ENCODE data around the gene ATP13A3.
"Not testable (repeated sequence)": the region's sequence is repeated elsewhere in the genome, so short reads cannot be mapped to it uniquely, and the experiment has no call there.

Gene ATP13A3

DNA sequence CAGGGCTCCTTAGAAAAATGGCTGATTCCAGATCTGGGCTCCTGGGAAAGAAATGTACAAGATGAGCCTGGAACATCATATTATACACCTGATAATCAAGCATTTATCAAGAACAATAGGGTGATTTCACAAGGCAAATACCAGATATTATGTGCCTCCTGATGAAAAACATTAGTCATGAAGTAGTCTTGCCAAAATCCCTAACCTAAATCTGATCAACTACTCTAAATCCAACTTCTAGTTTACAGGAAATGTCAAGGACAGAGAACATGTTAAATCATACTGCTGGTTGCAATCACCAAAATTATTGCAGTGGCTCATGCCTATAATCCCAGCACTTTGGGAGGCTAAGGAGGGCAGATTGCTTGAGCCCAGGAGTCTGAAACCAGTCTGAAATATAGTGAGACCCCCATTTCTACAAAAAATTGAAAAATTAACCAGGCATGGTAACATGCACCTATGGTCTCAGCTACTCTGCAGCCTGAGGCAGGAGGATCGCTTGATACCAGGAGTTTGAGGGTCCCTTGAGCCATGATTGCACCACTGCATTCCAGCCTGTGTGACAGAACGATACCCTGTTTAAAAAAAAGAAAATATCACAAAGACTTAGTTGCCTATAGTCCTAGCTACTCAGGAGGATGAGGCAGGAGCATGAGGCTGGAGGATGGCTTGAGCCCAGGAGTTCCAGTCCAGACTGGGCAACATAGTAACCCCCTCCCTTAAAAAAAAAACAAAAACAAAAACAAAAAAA lies 34.9 kb upstream of the ATP13A3 start:
- no peaks in the 10 kb centered on the region for H3K9me3 ChIP-seq (ENCODE audit: low read length)
- no peak overlapping the region for H3K4me2 ChIP-seq (ENCODE audit: low read length)
- no peaks in the 10 kb centered on the region for H3K79me2 ChIP-seq (ENCODE audit: insufficient read depth, low read length)
- no peaks in the 10 kb centered on the region; the same call in 1 of the 2 replicates for H3K27me3 ChIP-seq (ENCODE audit: insufficient read depth, low read length)
- no peak overlapping the region for H2AFZ ChIP-seq (ENCODE audit: low read length)
- H3K27ac ChIP-seq (ENCODE audit: low read depth, low read length, poor library complexity, severe bottlenecking) = no peak overlapping the region
- no peaks in the 10 kb centered on the region for H3K36me3 ChIP-seq (ENCODE audit: insufficient read depth, low read length)
- H3K4me1 ChIP-seq (ENCODE audit: insufficient read depth, low read length, severe bottlenecking) = no peaks in the 10 kb centered on the region
- H3K9me2 ChIP-seq (ENCODE audit: low read depth, low read length) = no peaks in the 10 kb centered on the region
- H3F3A ChIP-seq (ENCODE audit: insufficient read depth, low read length) = no peaks in the 10 kb centered on the region
- no peak overlapping the region for H3K4me3 ChIP-seq (ENCODE audit: low read depth, low read length, poor library complexity, severe bottlenecking)
- H3K9ac ChIP-seq (ENCODE audit: low read length) = no peak overlapping the region
- TF ChIP-seq, protein P1, sequence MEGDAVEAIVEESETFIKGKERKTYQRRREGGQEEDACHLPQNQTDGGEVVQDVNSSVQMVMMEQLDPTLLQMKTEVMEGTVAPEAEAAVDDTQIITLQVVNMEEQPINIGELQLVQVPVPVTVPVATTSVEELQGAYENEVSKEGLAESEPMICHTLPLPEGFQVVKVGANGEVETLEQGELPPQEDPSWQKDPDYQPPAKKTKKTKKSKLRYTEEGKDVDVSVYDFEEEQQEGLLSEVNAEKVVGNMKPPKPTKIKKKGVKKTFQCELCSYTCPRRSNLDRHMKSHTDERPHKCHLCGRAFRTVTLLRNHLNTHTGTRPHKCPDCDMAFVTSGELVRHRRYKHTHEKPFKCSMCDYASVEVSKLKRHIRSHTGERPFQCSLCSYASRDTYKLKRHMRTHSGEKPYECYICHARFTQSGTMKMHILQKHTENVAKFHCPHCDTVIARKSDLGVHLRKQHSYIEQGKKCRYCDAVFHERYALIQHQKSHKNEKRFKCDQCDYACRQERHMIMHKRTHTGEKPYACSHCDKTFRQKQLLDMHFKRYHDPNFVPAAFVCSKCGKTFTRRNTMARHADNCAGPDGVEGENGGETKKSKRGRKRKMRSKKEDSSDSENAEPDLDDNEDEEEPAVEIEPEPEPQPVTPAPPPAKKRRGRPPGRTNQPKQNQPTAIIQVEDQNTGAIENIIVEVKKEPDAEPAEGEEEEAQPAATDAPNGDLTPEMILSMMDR (IDR thresholded peaks at IDR 0.05; ENCODE audit: low read length) = no peak
- TF ChIP-seq EZH2 (IDR thresholded peaks at IDR 0.05; ENCODE audit: borderline replicate concordance, low read length) = no peak
- H4K20me1 ChIP-seq (ENCODE audit: insufficient read depth, low read length) = no peaks in the 10 kb centered on the region

DNA sequence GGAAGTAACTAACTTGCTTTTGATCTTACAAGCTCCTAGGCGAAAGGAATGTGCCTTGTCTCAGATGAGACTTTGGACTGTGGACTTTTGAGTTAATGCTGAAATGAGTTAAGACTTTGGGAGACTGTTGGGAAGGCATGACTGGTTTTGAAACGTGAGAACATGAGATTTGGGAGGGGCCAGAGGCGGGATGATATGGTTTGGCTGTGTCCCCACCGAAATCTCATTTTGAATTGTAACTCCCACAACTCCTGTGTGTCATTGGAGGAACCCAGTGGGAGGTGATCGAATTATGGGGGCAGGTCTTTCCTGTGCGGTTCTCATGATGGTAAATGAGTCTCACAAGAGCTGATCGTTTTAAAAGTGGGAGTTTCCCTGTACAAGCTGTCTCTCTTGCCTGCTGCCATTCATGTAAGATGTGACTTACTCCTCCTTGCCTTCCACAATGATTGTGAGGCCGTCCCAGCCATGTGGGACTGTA lies 33.9 kb upstream of the ATP13A3 start:
- not testable (repeated sequence) for H3K27me3 ChIP-seq (ENCODE audit: insufficient read depth, low read length); H3K4me1 ChIP-seq (ENCODE audit: insufficient read depth, low read length, severe bottlenecking); H3K36me3 ChIP-seq (ENCODE audit: insufficient read depth, low read length); H3K4me2 ChIP-seq (ENCODE audit: low read length); H3K79me2 ChIP-seq (ENCODE audit: insufficient read depth, low read length); H3K4me3 ChIP-seq (ENCODE audit: low read depth, low read length, poor library complexity, severe bottlenecking); H3F3A ChIP-seq (ENCODE audit: insufficient read depth, low read length); H4K20me1 ChIP-seq (ENCODE audit: insufficient read depth, low read length); H3K9ac ChIP-seq (ENCODE audit: low read length); H3K9me3 ChIP-seq (ENCODE audit: low read length); H3K9me2 ChIP-seq (ENCODE audit: low read depth, low read length); H3K27ac ChIP-seq (ENCODE audit: low read depth, low read length, poor library complexity, severe bottlenecking); H2AFZ ChIP-seq (ENCODE audit: low read length)

DNA sequence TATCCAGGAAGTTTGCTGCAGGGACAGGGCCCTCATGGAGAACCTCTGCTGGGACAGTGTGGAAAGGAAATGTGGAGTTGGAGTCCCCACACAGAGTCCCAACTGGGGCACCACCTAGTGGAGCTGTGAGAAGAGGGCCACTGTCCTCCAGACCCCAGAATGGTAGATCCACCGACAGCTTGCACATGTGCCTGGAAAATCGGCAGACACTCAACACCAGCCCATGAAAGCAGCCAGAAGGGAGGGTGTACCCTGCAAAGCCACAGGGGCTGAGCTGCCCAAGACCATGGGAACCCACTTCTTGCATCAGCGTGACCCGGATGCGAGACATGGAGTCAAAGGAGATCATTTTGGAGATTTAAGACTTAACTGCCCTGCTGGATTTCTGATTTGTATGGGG lies 33.4 kb upstream of the ATP13A3 start:
- not testable (repeated sequence) for H3K27me3 ChIP-seq (ENCODE audit: insufficient read depth, low read length); H4K20me1 ChIP-seq (ENCODE audit: insufficient read depth, low read length); H3K27ac ChIP-seq (ENCODE audit: low read depth, low read length, poor library complexity, severe bottlenecking); H3K9me2 ChIP-seq (ENCODE audit: low read depth, low read length); H3K4me1 ChIP-seq (ENCODE audit: insufficient read depth, low read length, severe bottlenecking); H3K9me3 ChIP-seq (ENCODE audit: low read length); H2AFZ ChIP-seq (ENCODE audit: low read length); H3F3A ChIP-seq (ENCODE audit: insufficient read depth, low read length); H3K4me3 ChIP-seq (ENCODE audit: low read depth, low read length, poor library complexity, severe bottlenecking); H3K4me2 ChIP-seq (ENCODE audit: low read length); H3K79me2 ChIP-seq (ENCODE audit: insufficient read depth, low read length); H3K9ac ChIP-seq (ENCODE audit: low read length); H3K36me3 ChIP-seq (ENCODE audit: insufficient read depth, low read length)
- TF ChIP-seq, protein P1 (IDR thresholded peaks at IDR 0.05; ENCODE audit: low read length) = peak; percentile 45

DNA sequence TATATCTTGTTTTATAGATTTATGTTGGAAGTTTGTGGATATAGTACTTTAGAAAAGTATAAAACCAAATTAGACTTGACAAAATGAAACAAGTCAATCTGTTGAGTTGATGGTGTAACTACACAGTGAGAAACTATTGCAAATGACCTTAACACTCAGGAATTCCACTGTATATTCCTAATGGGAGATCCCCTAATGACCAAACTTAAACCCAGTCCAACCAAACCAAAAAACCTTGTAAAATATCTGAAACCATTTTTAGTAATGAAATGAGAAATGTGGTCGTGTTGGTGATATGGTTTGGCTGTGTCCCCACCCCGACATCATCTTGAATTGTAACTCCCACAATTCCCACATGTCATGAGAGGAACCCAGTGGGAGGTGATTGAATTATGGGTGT lies 31.9 kb upstream of the ATP13A3 start:
- H3K9me2 ChIP-seq (ENCODE audit: low read depth, low read length) = no peaks in the 10 kb centered on the region
- no peak overlapping the region for H3K27ac ChIP-seq (ENCODE audit: low read depth, low read length, poor library complexity, severe bottlenecking)
- H4K20me1 ChIP-seq (ENCODE audit: insufficient read depth, low read length) = no peaks in the 10 kb centered on the region
- no peaks in the 10 kb centered on the region for H3K36me3 ChIP-seq (ENCODE audit: insufficient read depth, low read length)
- no peaks in the 10 kb centered on the region for H3K79me2 ChIP-seq (ENCODE audit: insufficient read depth, low read length)
- no peak overlapping the region for H2AFZ ChIP-seq (ENCODE audit: low read length)
- TF ChIP-seq, protein P1 (IDR thresholded peaks at IDR 0.05; ENCODE audit: low read length) = no peak
- TF ChIP-seq EZH2 (IDR thresholded peaks at IDR 0.05; ENCODE audit: borderline replicate concordance, low read length) = no peak
- H3K4me1 ChIP-seq (ENCODE audit: insufficient read depth, low read length, severe bottlenecking) = no peaks in the 10 kb centered on the region
- no peak overlapping the region for H3K9ac ChIP-seq (ENCODE audit: low read length)
- H3K4me2 ChIP-seq (ENCODE audit: low read length) = no peak overlapping the region
- H3K4me3 ChIP-seq (ENCODE audit: low read depth, low read length, poor library complexity, severe bottlenecking) = no peak overlapping the region
- H3K9me3 ChIP-seq (ENCODE audit: low read length) = no peaks in the 10 kb centered on the region
- no peaks in the 10 kb centered on the region; the same call in 1 of the 2 replicates for H3K27me3 ChIP-seq (ENCODE audit: insufficient read depth, low read length)
- no peaks in the 10 kb centered on the region for H3F3A ChIP-seq (ENCODE audit: insufficient read depth, low read length)
